Colonic mucosa (tissue), 4 donors: ENCODE results near the gene PSMC2. TPM values are rescaled to one million over a fixed set of nuclear protein-coding genes. Genes with fewer than 3 reads are reported as not detected.

ENCODE experiments used
- DNase-seq: peaks from one replicate; pipeline ENCODE4 v3.0.0-alpha.2; 2020
- H3K27ac ChIP-seq: fragments of 200-600 bp; one replicate; pipeline ENCODE4 v1.8.0; 2021
- H3K27me3 ChIP-seq: fragments of 200-600 bp; one replicate; pipeline ENCODE4 v1.8.0; 2021
- H3K36me3 ChIP-seq: fragments of 200-600 bp; one replicate; pipeline ENCODE4 v1.8.0; 2021
- H3K4me1 ChIP-seq: fragments of 200-600 bp; one replicate; pipeline ENCODE4 v1.8.0; 2021; ENCODE audit warnings: mild to moderate bottlenecking
- H3K4me3 ChIP-seq: fragments of 200-600 bp; one replicate; pipeline ENCODE4 v1.8.0; 2021
- H3K9ac ChIP-seq, 2 donors: one replicate each; pipeline ENCODE4 v1.7.0; 2013; ENCODE audit warnings: control low read depth in 2 of 2, low read depth in 2 of 2, low read length in 2 of 2
- H3K9me3 ChIP-seq: fragments of 200-600 bp; one replicate; pipeline ENCODE4 v1.8.0; 2021
- CTCF ChIP-seq: fragments of 200-600 bp; IDR thresholded peaks from one replicate; pipeline ENCODE4 v1.8.0; 2022; ENCODE audit warnings: antibody characterized with exemption, mild to moderate bottlenecking
- intact Hi-C: fragments of 100-400 bp; cut with DNase I; formaldehyde crosslinking; loops from one replicate; pipeline ENCODE4 v1.14.1; 2022
- total RNA-seq, 2 donors: library from RNA; stranded (reverse); fragmentation: NEBNext Ultra II Directional in 1 of 2; extraction: Animal tissue kit (Norgen Biotek cat#: 25700) in 1 of 2; gene quantifications; one replicate each; pipeline ENCODE4 v1.2.1, GENCODE V29; 2021
- donor health status: healthy.
- donor health status: DM: no; HTN: no; CAD: no.
- donor health status: DM: no; HTN: no; CAD: no.

The PSMC2 gene
- total RNA-seq, 2 donors from 2014 or later = 75.6 to 109 TPM

- Histone ChIP-seq H3K9me3 (no peaks in the 10 kb centered on the region), H3K27me3 (no peaks in the 10 kb centered on the region), H3K36me3 (no peaks in the 10 kb centered on the region), H3K9ac (no peak overlapping the region), H3K4me1 (no peaks in the 10 kb centered on the region), H3K27ac (no peak overlapping the region), H3K4me3 (no peak overlapping the region)
- intact Hi-C loops = no loop called here
- DNase-seq = no peak
- TF ChIP-seq CTCF = no peak
Observed at GRCh38 chr7:103373866-103374643, 26.6 kb downstream of the PSMC2 start.

GRCh38 chr7:103379270-103379975 lies 32.0 kb downstream of the PSMC2 start:
- no peak overlapping the region for H3K4me3 ChIP-seq
- no peak for TF ChIP-seq CTCF
- H3K36me3 ChIP-seq = no peaks in the 10 kb centered on the region
- H3K27ac ChIP-seq = no peak overlapping the region
- H3K9me3 ChIP-seq = no peaks in the 10 kb centered on the region
- H3K4me1 ChIP-seq = no peaks in the 10 kb centered on the region
- intact Hi-C loops = no loop called here
- H3K9ac ChIP-seq = no peak overlapping the region
- no peak for DNase-seq
- H3K27me3 ChIP-seq = no peaks in the 10 kb centered on the region

GRCh38 chr7:103380395-103381191 lies 33.1 kb downstream of the PSMC2 start:
- Histone ChIP-seq H3K27ac (no peak overlapping the region), H3K4me1 (no peaks in the 10 kb centered on the region), H3K27me3 (no peaks in the 10 kb centered on the region), H3K9me3 (no peaks in the 10 kb centered on the region), H3K36me3 (no peaks in the 10 kb centered on the region), H3K4me3 (no peak overlapping the region), H3K9ac (no peak overlapping the region)
- no peak for DNase-seq
- no peak for TF ChIP-seq CTCF
- intact Hi-C loops = no loop called here

GRCh38 chr7:103381280-103382031 lies 34.0 kb downstream of the PSMC2 start:
- Histone ChIP-seq H3K9me3 (no peaks in the 10 kb centered on the region), H3K4me1 (no peaks in the 10 kb centered on the region), H3K27ac (no peak overlapping the region), H3K4me3 (no peak overlapping the region), H3K9ac (no peak overlapping the region), H3K27me3 (no peaks in the 10 kb centered on the region), H3K36me3 (no peaks in the 10 kb centered on the region)
- DNase-seq = no peak
- no peak for TF ChIP-seq CTCF
- intact Hi-C loops = no loop called here

- no peaks in the 10 kb centered on the region for H3K27me3 ChIP-seq
- TF ChIP-seq CTCF = no peak
- no peak overlapping the region for H3K27ac ChIP-seq
- H3K9me3 ChIP-seq = no peaks in the 10 kb centered on the region
- no peaks in the 10 kb centered on the region for H3K36me3 ChIP-seq
- DNase-seq = no peak
- no peak overlapping the region for H3K4me3 ChIP-seq
- no peaks in the 10 kb centered on the region for H3K4me1 ChIP-seq
- no peak overlapping the region for H3K9ac ChIP-seq
- intact Hi-C loops = no loop called here
Observed at GRCh38 chr7:103382032-103382402, 34.6 kb downstream of the PSMC2 start.
